Measurements from ENCODE around the gene ITK. TPM values are rescaled to one million over a fixed set of nuclear protein-coding genes. Genes with fewer than 3 reads are reported as not detected.

The ITK gene
- total RNA-seq, 1 donor, result not detected

DNA sequence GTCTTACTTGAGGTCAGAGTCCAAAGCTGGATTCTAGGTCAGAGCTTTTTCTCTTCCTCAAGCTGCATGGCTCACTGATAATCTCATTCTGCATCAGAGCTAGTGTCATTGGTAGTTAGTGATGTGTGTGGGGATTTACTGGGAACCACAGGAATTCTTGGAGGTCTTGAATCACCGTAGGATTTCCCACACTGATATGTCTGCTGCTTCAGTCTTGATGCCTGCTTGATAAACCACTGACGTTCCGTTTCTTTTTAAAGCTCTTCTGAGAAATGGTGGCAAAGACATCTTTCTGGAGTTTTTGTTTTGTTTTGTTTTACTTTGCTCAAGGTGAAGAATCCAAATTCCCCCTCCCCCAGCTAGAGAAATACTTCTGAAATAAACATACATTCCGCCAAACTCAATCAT, 13.4 kb upstream of the ITK start:
- DNase-seq (ENCODE audit: low read depth), result peak; percentile 78
- TF ChIP-seq, protein P1, sequence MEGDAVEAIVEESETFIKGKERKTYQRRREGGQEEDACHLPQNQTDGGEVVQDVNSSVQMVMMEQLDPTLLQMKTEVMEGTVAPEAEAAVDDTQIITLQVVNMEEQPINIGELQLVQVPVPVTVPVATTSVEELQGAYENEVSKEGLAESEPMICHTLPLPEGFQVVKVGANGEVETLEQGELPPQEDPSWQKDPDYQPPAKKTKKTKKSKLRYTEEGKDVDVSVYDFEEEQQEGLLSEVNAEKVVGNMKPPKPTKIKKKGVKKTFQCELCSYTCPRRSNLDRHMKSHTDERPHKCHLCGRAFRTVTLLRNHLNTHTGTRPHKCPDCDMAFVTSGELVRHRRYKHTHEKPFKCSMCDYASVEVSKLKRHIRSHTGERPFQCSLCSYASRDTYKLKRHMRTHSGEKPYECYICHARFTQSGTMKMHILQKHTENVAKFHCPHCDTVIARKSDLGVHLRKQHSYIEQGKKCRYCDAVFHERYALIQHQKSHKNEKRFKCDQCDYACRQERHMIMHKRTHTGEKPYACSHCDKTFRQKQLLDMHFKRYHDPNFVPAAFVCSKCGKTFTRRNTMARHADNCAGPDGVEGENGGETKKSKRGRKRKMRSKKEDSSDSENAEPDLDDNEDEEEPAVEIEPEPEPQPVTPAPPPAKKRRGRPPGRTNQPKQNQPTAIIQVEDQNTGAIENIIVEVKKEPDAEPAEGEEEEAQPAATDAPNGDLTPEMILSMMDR (IDR thresholded peaks at IDR 0.05; ENCODE audit: insufficient read depth, low read depth, low read length), result no peak
- H3K4me3 ChIP-seq (ENCODE audit: low read depth, low read length), result no peak overlapping the region

DNA sequence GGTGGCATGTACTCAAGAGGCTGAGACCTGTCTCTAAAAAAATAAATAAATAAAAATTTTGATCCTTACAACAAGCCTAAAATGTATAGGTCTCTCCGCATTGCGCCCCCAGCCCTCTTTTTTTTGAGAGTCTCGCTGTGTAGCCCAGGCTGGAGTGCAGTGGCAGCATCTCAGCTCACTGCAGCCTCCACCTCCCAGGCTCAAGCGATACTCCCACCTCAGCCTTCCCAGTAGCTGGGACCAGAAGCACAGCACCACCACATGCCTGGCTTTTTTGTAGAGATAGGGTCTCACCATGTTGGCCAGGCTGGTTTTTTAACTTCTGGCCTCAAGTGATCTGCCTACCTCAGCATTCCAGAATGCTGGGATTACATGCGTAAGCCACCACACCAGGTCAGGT, 12.4 kb upstream of the ITK start:
- TF ChIP-seq, protein P1 (IDR thresholded peaks at IDR 0.05; ENCODE audit: insufficient read depth, low read depth, low read length), result no peak
- DNase-seq (ENCODE audit: low read depth), result no peak
- H3K4me3 ChIP-seq (ENCODE audit: low read depth, low read length), result no peak overlapping the region

DNA sequence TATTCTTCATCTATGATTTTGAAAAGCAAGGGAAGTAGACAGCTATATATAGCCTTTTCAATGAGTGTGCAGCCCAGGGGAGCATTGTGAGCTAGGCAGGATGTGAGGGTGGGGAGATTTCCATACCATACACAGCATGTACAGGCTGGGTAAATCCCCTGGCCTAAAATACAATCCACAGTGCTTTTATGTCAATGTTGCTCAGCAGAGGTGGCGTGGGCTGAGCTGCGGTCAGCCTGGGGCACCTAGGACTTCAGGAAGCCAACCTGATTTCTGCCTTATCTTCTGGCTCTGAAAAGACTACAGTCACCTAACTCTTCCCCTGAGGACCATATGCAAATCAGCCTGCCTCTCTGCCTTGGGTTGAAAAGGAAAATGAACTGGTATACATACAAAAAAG, 8.2 kb upstream of the ITK start:
- DNase-seq (ENCODE audit: low read depth), result no peak
- H3K4me3 ChIP-seq (ENCODE audit: low read depth, low read length), result no peak overlapping the region
- TF ChIP-seq, protein P1 (IDR thresholded peaks at IDR 0.05; ENCODE audit: insufficient read depth, low read depth, low read length), result no peak

DNA sequence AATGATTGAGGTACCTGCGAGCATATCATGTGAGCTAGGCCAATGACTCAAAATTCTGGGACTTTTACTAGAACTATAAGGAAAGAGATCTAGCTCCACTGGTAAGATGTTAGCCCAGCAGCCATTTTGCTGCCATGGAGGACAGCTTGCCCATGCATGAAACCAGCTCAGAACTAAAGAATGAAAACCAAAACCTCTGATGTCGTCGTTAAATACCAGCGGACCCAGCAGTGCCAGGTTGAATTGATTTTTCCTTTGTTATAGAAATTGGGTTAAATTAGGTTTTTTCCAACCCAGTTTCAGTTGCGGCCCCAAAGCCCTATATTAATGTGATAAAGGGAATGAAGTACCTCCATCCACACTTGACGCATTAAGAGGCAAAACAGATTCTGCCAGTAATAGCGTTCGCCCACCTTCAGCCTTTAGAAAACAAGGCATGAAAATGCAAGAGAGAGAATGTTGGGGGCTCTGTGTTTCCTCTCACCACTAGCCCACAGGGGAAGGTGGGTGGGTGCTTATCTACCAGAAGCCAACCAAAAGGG, 5.5 kb upstream of the ITK start:
- no peak overlapping the region for H3K4me3 ChIP-seq (ENCODE audit: low read depth, low read length)
- no peak for DNase-seq (ENCODE audit: low read depth)
- TF ChIP-seq, protein P1 (IDR thresholded peaks at IDR 0.05; ENCODE audit: insufficient read depth, low read depth, low read length), result no peak

DNA sequence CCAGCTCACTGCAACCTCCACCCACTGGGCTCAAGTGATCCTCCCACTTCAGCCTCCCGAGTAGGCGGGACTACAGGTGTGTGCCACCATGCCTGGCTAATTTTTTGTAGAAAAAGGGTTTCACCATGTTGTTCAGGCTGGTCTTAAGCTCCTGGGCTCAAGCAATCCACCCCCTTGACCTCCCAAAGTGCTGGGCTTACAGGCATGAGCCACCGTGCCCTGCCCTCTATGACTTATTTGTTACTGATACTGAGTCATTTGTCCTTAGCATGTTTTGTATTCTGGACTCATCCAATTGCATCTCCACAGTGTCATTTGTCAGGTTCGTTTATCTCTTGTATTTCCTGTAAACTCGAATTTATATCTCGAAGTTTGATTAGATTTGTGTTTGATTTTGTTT, 2.7 kb upstream of the ITK start:
- DNase-seq (ENCODE audit: low read depth), result no peak

DNA sequence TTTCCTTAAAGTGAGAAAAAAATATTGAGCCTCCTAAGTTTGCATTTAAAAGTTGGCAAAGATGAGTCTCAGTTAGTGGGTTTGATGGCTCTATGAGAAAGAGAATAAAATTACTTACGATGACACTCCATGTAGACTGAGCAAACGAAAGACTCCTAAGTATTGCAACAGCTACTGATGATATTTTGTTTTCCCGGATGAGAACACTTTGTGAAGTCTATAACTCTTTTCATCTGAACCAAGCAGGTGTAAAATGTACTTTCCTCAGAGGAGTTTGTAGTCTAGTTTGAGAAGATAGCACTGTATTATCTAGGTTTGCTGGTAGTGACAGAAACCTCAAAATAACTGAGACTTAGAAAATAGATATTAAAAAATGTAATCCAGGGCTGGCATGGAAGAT, 1.7 kb upstream of the ITK start:
- H3K4me3 ChIP-seq (ENCODE audit: low read depth, low read length), result no peak overlapping the region
- TF ChIP-seq, protein P1 (IDR thresholded peaks at IDR 0.05; ENCODE audit: insufficient read depth, low read depth, low read length), result no peak
- DNase-seq (ENCODE audit: low read depth), result no peak

More for the DNA sequence above, 2.7 kb upstream of the ITK start:
- no peak overlapping the region for H3K4me3 ChIP-seq (ENCODE audit: low read depth, low read length)
- TF ChIP-seq, protein P1 (IDR thresholded peaks at IDR 0.05; ENCODE audit: insufficient read depth, low read depth, low read length), result no peak

DNA sequence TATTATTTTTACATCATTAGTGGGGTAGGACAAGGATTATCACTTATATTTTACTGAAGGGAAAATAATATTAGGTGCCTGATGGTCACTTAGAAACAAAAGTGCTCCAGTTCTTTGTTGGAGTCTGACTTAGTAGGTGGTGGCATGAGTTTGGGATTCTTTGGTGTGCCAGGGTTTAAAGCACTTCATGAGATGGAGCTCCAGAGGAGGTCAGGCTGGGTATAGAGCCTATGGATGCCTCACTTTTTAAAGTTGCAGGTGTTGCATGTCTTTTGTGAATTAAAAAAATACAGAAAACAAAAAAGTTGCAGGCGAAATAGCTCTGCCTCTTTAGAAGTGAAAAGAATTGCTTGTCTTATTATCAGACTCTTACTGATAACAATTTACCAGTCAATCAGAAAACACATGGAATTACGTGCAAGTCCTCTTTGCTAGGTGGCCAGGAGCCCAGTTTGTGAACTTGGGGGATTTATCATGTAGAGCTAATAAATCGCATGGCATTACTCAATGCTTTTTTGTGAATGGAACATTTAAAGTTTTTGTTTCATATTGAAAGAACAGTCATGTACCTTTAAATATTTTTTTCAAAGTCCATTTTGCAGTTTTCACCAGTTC, 1.6 kb downstream of the ITK start:
- TF ChIP-seq, protein P1 (IDR thresholded peaks at IDR 0.05; ENCODE audit: insufficient read depth, low read depth, low read length), result no peak
- H3K4me3 ChIP-seq (ENCODE audit: low read depth, low read length), result no peak overlapping the region
- DNase-seq (ENCODE audit: low read depth), result no peak
